CD4-positive, alpha-beta T cell treated with Interleukin-2 at 100 ng/mL for 4 hours (primary cell): ENCODE measurements around the gene TMC5.
A peak's percentile ranks its signal among the peaks of the same experiment; 100 is the strongest.

ENCODE experiments used
- DNase-seq: peaks from one replicate; pipeline ENCODE4 v3.0.0-alpha.2; 2020; ENCODE audit warnings: low spot score

TMC5 gene

DNA sequence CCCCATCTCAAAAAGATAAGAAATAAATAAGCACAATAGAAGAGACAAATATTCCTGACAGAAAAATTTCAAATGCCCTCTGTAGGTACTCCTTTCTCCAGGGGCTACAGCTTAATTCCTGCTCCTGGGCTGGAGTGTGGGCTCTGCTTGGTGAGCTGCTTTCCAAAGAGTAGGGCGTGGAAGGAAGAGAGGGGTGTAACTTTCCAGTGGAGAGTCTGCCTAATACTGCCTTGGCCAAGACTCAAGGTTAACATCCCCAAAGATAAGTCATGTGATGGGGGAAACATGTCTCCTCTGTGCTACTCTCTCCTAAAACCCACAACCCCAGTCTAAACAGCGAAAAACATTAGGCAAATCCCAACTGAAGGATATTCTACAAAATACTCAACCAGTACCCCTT lies 42.7 kb downstream of the TMC5 start:
- DNase-seq, result no peak

DNA sequence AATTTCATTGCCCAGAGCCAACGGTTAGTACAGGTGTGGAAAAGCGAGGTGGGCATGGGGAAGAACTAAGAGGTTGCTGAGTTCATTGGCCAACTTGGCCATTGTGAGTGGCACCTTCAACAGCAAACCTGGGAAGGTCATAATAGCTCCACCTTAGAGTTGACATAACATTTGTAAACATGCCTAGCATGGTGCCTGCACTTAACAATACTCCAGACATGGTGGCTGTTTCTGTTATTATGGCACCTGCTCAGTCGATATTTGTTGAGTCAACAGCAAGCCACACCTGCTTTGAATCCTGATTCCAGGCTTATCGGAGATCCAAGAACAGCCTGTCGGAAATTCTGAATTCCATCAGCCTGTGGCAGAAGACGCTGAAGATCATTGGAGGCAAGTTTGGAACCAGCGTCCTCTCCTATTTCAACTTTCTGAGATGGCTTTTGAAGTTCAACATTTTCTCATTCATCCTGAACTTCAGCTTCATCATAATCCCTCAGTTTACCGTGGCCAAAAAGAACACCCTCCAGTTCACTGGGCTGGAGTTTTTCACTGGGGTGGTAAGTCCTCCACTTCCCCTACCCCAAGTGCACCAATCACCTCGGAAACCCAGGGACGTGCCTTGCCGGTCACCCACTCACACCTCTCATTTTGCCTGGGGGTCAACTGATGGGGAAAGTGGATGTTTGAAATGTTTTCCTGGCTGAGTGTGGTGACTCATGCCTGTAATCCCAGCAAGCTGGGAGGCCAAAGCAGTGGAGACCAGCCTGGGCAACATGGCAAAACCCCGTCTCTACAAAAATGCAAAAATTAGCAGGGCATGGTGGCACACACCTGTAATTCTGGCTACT lies 46.0 kb downstream of the TMC5 start:
- no peak for DNase-seq

DNA sequence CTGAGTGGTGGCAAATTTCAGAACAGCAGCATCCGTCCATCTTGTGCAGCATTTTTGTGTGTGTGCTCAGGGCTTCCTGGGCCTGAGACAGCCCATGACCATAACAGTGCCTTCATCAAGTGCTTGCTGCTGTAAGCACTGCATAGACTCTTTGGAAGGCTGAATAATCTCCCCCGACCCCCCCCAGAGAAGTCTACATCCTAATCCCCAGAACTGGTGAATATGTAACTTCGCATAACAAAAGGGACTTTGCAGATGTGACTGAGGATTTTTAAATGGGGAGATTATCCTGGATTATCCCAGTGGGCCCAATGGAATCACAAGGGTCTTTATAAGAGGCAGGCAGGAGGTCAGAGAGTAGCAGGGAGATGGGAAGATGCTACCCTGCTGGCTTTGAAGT lies 50.6 kb downstream of the TMC5 start:
- no peak for DNase-seq

GRCh38 chr16:19472482-19472881 lies 54.8 kb downstream of the TMC5 start:
- no peak for DNase-seq

DNA sequence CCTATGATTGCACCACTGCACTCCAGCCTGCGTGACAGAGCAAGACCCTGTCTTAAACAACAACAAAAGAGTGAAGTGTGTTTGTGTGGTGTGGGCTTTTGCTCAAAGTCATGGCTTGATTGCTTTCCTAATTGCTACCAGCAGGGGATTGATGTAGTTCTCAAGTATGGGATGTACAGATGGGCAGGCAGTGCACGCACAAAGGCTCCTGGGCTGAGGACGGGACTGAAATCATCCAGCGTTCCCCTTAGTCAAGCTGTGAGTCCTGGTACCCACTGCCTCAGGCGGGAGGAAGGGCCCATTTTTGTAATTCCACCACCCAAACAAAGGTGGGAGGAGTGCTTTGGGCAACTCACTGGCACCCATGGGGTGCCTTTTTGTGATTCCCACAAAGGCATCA lies 56.9 kb downstream of the TMC5 start:
- no peak for DNase-seq

GRCh38 chr16:19478505-19478904 lies 60.8 kb downstream of the TMC5 start:
- no peak for DNase-seq

DNA sequence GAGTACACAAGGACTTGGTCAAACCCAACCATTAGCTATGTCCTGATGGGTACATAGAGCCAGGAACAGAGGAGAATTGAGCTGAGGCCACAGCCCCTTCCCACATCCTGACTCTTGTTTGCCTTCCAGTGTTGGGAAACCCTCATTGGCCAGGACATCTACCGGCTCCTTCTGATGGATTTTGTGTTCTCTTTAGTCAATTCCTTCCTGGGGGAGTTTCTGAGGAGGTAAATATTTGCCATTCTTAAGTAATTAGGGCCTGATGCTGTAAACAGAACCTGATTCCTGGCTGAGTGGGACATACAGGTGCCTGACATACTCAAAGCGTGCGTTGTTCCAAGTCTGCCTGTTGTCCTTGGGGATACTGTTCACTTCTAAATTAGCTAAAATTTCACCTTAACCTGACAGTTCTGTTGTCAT lies 61.6 kb downstream of the TMC5 start:
- no peak for DNase-seq

DNA sequence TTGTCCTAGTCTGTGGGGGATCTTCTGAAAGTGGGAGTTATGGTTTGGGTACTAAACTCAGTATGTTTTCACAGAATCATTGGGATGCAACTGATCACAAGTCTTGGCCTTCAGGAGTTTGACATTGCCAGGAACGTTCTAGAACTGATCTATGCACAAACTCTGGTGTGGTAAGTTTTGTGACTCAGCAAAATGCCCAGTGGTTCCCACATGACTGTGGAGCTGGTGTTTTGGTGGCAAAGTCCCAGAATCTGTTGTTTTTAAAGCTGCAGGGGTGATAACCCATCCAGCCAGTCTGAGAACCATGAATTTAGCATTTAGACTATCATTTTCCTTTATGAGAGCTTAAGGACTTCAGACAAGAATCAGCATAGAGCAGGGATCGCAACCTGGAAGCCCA lies 63.6 kb downstream of the TMC5 start:
- DNase-seq, result no peak

DNA sequence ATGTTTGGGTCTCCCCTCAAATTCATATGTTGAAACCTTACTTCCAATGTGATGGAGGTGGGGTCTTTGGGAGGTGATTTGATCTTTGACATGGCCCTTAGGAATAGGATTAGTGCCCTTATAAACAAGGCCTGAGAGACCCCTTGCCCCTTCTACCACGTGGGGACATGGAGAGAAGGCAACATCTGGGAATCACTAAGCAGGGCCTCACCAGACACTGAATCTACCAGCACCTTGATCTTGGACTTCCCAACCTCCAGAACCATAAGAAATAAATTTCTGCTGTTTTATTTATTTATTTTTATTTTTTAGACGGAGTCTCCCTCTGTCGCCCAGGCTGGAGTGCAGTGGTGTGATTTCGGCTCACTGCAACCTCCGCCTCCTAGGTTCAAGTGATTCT lies 64.1 kb downstream of the TMC5 start:
- DNase-seq, result no peak

GRCh38 chr16:19482291-19482690 lies 64.6 kb downstream of the TMC5 start:
- DNase-seq, result no peak

- DNase-seq, result no peak
Observed at GRCh38 chr16:19484096-19484495, 66.4 kb downstream of the TMC5 start.

DNA sequence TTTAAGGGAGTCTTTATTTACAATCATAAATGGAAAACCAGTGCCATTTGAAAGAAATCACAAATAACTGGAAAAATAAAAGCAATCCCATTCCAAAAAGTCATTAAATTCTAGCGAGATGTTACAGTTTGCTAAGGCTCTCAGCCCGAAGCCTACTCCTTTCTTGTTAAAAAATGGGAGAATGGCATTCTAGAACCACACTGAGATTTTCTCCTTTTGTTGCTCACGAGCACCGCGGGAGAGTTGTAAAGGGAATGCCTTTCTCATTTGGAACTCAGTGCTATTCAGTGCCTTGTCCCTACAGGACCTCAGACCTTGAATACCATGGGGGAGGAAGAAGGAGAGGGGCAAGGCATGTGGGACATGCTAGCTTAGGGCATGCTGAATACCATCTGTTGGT lies 67.9 kb downstream of the TMC5 start:
- no peak for DNase-seq

- no peak for DNase-seq
Observed at GRCh38 chr16:19486051-19486450, 68.4 kb downstream of the TMC5 start.

- DNase-seq, result no peak
Observed at GRCh38 chr16:19486750-19487325, 69.2 kb downstream of the TMC5 start.

GRCh38 chr16:19488213-19488640 lies 70.5 kb downstream of the TMC5 start:
- no peak for DNase-seq

DNA sequence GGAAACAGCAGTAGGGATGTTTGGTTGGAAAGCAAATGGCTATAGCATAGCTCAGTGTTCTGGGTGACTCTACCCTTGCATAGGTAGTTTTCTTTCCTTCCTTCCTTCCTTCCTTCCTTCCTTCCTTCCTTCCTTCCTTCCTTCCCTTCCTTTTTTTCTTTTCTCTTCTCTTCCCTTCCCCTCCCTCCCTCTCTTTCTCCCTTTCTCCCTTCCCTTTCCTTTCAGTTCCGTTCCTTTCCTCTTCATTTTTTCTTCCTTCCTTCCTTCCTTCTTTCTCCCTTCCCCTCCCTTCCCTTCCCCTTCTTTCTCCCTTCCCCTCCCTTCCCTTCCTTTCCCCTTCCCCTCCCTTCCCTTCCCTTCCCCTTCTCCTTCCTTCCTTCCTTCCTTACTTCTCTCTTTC lies 72.9 kb downstream of the TMC5 start:
- no peak for DNase-seq

DNA sequence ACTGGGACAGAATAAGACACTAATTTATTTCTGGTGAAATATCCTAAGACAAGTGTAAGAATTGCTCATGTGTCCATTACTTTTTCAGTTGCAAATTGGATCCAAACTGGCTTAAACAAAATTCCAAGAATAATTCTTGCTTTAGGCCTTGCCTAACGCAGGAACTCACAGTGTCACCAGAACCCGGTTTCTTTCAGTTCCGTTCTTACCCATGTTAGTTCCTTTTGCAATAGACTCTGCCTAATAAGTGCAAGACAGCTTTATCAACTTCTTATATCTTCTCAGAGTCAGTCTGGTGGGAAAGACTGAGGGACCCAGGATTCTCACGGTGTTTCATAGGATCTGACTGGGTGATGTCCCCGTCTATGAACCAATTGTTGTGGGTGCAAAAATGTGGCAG lies 79.5 kb downstream of the TMC5 start:
- DNase-seq, result no peak

DNA sequence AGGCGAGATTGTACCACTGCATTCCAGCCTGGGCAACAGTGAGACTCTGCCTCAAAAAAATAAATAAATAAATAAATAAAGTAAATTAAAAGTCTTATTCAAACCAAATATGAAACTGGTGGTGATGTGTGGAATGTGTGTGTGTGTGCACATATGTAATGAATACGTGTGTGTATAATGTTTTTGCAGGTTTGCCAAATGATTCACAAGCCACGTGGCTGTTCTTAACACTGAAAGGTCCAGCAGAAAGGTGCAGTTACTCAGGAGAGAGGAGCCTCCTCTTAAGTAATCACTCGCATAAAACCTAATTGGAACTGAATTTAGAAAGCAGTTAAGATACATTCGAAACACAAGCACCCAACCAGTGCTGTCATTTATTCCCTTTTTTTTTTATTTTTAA lies 81.3 kb downstream of the TMC5 start:
- no peak for DNase-seq

GRCh38 chr16:19499481-19499880 lies 81.8 kb downstream of the TMC5 start:
- DNase-seq, result no peak

GRCh38 chr16:19502395-19503131 lies 84.9 kb downstream of the TMC5 start:
- peak; percentile 65 for DNase-seq

- no peak for DNase-seq
Observed at GRCh38 chr16:19503461-19504075, 85.9 kb downstream of the TMC5 start.

DNA sequence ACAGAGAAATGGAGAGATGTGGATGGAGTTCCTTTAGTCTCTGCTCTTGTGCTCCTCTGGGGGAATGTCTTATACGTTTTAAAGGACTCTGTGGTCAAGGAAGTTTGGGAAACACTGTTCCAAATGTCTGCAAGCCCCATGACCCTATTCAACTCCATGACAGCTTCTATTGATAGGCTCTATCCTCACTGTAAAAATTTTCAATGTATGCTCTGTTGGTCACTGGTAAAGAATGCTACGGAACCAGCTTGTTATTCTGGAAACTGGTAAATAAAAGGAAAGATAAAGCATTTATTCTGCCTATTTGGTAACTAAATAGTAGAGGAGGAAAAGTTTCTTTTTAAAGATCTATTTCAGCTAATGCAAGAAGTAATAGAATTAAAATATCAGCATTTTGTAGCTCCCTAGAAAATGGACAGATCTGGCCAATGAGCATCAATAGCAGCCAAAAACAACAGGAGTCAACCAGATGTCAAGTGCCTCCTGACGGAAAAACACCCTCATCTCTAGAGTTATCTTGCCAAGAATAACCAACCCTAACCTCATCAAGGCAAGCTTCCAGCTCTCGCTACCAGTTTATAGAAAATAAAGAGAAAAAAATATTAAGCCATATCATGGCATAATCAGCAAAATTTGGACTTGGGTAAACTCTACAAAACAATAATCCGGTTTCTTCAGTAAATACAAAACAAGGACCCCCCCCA lies 88.1 kb downstream of the TMC5 start:
- no peak for DNase-seq
